HTR-8/SVneo (cell line): Measurements from ENCODE around the gene CEBPG.

Source experiments
- DNase-seq: peaks from one replicate; pipeline ENCODE4 v3.0.0; 2011; ENCODE audit warnings: low spot score, mixed read lengths; ENCODE audit not compliant: insufficient read length
- FAIRE-seq: peaks from 2 replicates; lab custom pipeline; 2011; peaks lifted over from hg19 to GRCh38; lab: Jason Lieb, UNC

Gene CEBPG

GRCh38 chr19:33414667-33415605 lies 41.4 kb downstream of the CEBPG start:
- DNase-seq (no peak), FAIRE-seq (no peak)

GRCh38 chr19:33416307-33417215 lies 43.1 kb downstream of the CEBPG start:
- peak; percentile 93 for FAIRE-seq
- DNase-seq, result peak; percentile 90

- DNase-seq (no peak), FAIRE-seq (no peak)
Observed at GRCh38 chr19:33417751-33418150, 44.2 kb downstream of the CEBPG start.

GRCh38 chr19:33418461-33418860 lies 45.0 kb downstream of the CEBPG start:
- FAIRE-seq, result no peak
- no peak for DNase-seq

GRCh38 chr19:33418871-33419787 lies 45.6 kb downstream of the CEBPG start:
- FAIRE-seq, result no peak
- no peak for DNase-seq

GRCh38 chr19:33419788-33420130 lies 46.2 kb downstream of the CEBPG start:
- no peak for FAIRE-seq
- no peak for DNase-seq

- no peak for DNase-seq
- no peak for FAIRE-seq
Observed at GRCh38 chr19:33420821-33421220, 47.3 kb downstream of the CEBPG start.

GRCh38 chr19:33421368-33421767 lies 47.9 kb downstream of the CEBPG start:
- DNase-seq, result no peak
- no peak for FAIRE-seq

- FAIRE-seq (peak; percentile 86), DNase-seq (no peak)
Observed at GRCh38 chr19:33422369-33423180, 49.1 kb downstream of the CEBPG start.

- no peak for FAIRE-seq
- no peak for DNase-seq
Observed at GRCh38 chr19:33424181-33424580, 50.7 kb downstream of the CEBPG start.

- DNase-seq, result no peak
Observed at GRCh38 chr19:33426621-33427361, 53.3 kb downstream of the CEBPG start.

GRCh38 chr19:33427801-33428626 lies 54.5 kb downstream of the CEBPG start:
- DNase-seq (no peak), FAIRE-seq (no peak)

More at GRCh38 chr19:33426621-33427361, 53.3 kb downstream of the CEBPG start:
- no peak for FAIRE-seq

GRCh38 chr19:33428627-33429125 lies 55.2 kb downstream of the CEBPG start:
- DNase-seq, result no peak
- FAIRE-seq, result no peak

- DNase-seq (no peak), FAIRE-seq (no peak)
Observed at GRCh38 chr19:33429891-33430673, 56.6 kb downstream of the CEBPG start.

- FAIRE-seq, result peak; percentile 90
Observed at GRCh38 chr19:33430674-33431277, 57.3 kb downstream of the CEBPG start.

GRCh38 chr19:33432015-33432414 lies 58.5 kb downstream of the CEBPG start:
- FAIRE-seq (no peak), DNase-seq (no peak)

More at GRCh38 chr19:33430674-33431277, 57.3 kb downstream of the CEBPG start:
- peak; percentile 75 for DNase-seq
